GM23338 (cell line): Measurements from ENCODE around the gene PLEKHH3. TPM values are rescaled to one million over a fixed set of nuclear protein-coding genes. Genes with fewer than 3 reads are reported as not detected.
"Not testable (repeated sequence)": the region's sequence is repeated elsewhere in the genome, so short reads cannot be mapped to it uniquely, and the experiment has no call there.

Experiments used
- ATAC-seq: fragments of 200-7000 bp; cut with Tn5 transposase; 3 replicates; pipeline ENCODE4 v1.9.1; 2020
- DNase-seq: peaks from one replicate; pipeline ENCODE4 v3.0.0-alpha.2; 2015; ENCODE audit warnings: low spot score
- H2AFZ ChIP-seq: fragments of 200-600 bp; sonication (generic); 2 replicates; pipeline ENCODE4 v1.8.0; 2016; ENCODE audit warnings: antibody characterized with exemption, mild to moderate bottlenecking, moderate library complexity
- H3F3A ChIP-seq: fragments of 200-600 bp; sonication (generic); replicated peaks from 2 replicates; pipeline ENCODE4 v1.8.0; 2017; ENCODE audit warnings: antibody characterized with exemption, mixed run types, low read depth
- H3K27ac ChIP-seq: fragments of 200-600 bp; sonication (generic); 2 replicates; pipeline ENCODE4 v1.6.1; 2016; ENCODE audit warnings: low read depth
- H3K27me3 ChIP-seq: fragments of 200-600 bp; sonication (generic); 2 replicates; pipeline ENCODE4 v1.8.0; 2016; ENCODE audit warnings: mild to moderate bottlenecking, mixed run types, moderate library complexity; ENCODE audit not compliant: insufficient read depth
- H3K36me3 ChIP-seq: fragments of 200-600 bp; sonication (generic); 2 replicates; pipeline ENCODE4 v1.8.0; 2016; ENCODE audit warnings: mild to moderate bottlenecking; ENCODE audit not compliant: insufficient read depth
- H3K4me1 ChIP-seq: fragments of 200-600 bp; sonication (generic); 2 replicates; pipeline ENCODE4 v1.8.0; 2016; ENCODE audit warnings: mild to moderate bottlenecking, moderate library complexity; ENCODE audit not compliant: insufficient read depth
- H3K4me2 ChIP-seq: fragments of 200-600 bp; sonication (generic); 2 replicates; pipeline ENCODE4 v1.7.1; 2017; ENCODE audit warnings: mixed run types
- H3K4me3 ChIP-seq: fragments of 200-600 bp; sonication (generic); 2 replicates; pipeline ENCODE4 v1.6.1; 2016; ENCODE audit warnings: mixed run types
- H3K79me2 ChIP-seq: fragments of 200-600 bp; sonication (generic); replicated peaks from 2 replicates; pipeline ENCODE4 v1.8.0; 2017; ENCODE audit warnings: mild to moderate bottlenecking; ENCODE audit not compliant: insufficient read depth
- H3K9me2 ChIP-seq: fragments of 200-600 bp; sonication (generic); 2 replicates; pipeline ENCODE4 v1.8.0; 2017; ENCODE audit not compliant: insufficient read depth
- H4K20me1 ChIP-seq: fragments of 200-600 bp; sonication (generic); replicated peaks from 2 replicates; pipeline ENCODE4 v1.8.0; 2017; ENCODE audit warnings: mild to moderate bottlenecking; ENCODE audit not compliant: insufficient read depth
- H3K27ac Mint-ChIP-seq: 2 replicates; pipeline ENCODE4 v1.8.0; 2020; ENCODE audit warnings: inconsistent platforms, mild to moderate bottlenecking, moderate library complexity, mixed read lengths
- H3K27me3 Mint-ChIP-seq: 3 replicates; pipeline ENCODE4 v1.8.0; 2022; ENCODE audit warnings: low read depth, mild to moderate bottlenecking, moderate library complexity, mixed read lengths, inconsistent platforms; ENCODE audit not compliant: insufficient read depth, poor library complexity
- H3K36me3 Mint-ChIP-seq: 3 replicates; pipeline ENCODE4 v1.8.0; 2021; ENCODE audit warnings: low read depth, mild to moderate bottlenecking, inconsistent platforms, moderate library complexity, mixed read lengths
- H3K4me1 Mint-ChIP-seq: 3 replicates; pipeline ENCODE4 v1.8.0; 2020; ENCODE audit warnings: mild to moderate bottlenecking, inconsistent platforms, mixed read lengths
- H3K4me3 Mint-ChIP-seq: 3 replicates; pipeline ENCODE4 v1.8.0; 2021; ENCODE audit warnings: moderate library complexity, mild to moderate bottlenecking, inconsistent platforms, mixed read lengths
- H3K9me3 Mint-ChIP-seq: 3 replicates; pipeline ENCODE4 v1.8.0; 2020; ENCODE audit warnings: moderate library complexity, mild to moderate bottlenecking, inconsistent platforms, mixed read lengths
- CREB1 ChIP-seq: fragments of 250-450 bp; sonication (Bioruptor Pico); IDR thresholded peaks from 2 replicates; pipeline ENCODE4 v1.5.0; 2020; ENCODE audit warnings: low read depth, mild to moderate bottlenecking, moderate library complexity
- ETS1 ChIP-seq: IDR thresholded peaks from 2 replicates; pipeline ENCODE4 v1.6.1; 2016; ENCODE audit warnings: antibody characterized with exemption
- EZH2 ChIP-seq: fragments of 200-600 bp; sonication (generic); IDR thresholded peaks from one replicate; pipeline ENCODE4 v1.8.0; 2017; ENCODE audit warnings: antibody characterized with exemption, mild to moderate bottlenecking, low read depth; ENCODE audit not compliant: unreplicated experiment
- EZH2phosphoT487 ChIP-seq: fragments of 200-600 bp; sonication (generic); IDR thresholded peaks from one replicate; pipeline ENCODE4 v1.8.1; 2018; ENCODE audit warnings: antibody characterized with exemption; ENCODE audit not compliant: unreplicated experiment
- JUNB ChIP-seq: IDR thresholded peaks from one replicate; pipeline ENCODE4 v1.6.1; 2016; ENCODE audit warnings: antibody characterized with exemption; ENCODE audit not compliant: unreplicated experiment
- POLR2AphosphoS5 ChIP-seq: IDR thresholded peaks from 2 replicates; pipeline ENCODE4 v1.6.1; 2016; ENCODE audit warnings: antibody characterized with exemption, low read depth
- ZNF331 ChIP-seq: fragments of 250-450 bp; sonication (Bioruptor Pico); IDR thresholded peaks from 2 replicates; pipeline ENCODE4 v1.5.0; 2020; ENCODE audit warnings: low read depth, mild to moderate bottlenecking, moderate library complexity
- polyA plus RNA-seq: library from polyadenylated mRNA; unstranded; fragments of >200 nt; fragmentation: Nextera tagmentation; extraction: Ambion mirVana; gene quantifications from 2 replicates; pipeline ENCODE4 v1.2.1, GENCODE V29; 2016
- total RNA-seq: library from RNA; depleted of rRNA; stranded (reverse); fragments of >200 nt; shearing (Covaris generic); gene quantifications from 2 replicates; pipeline ENCODE4 v1.2.3, GENCODE V29; 2014
- TF ChIP-seq, protein P1 (sequence below): fragments of 250-450 bp; sonication (Bioruptor Pico); IDR thresholded peaks from 2 replicates; pipeline ENCODE4 v1.5.0; 2020; ENCODE audit warnings: mild to moderate bottlenecking, moderate library complexity

Gene PLEKHH3
- total and polyA plus RNA-seq, 2 experiments from 2014 or later: 10.9 to 24.2 TPM

GRCh38 chr17:42629411-42630009, 47.3 kb downstream of the PLEKHH3 start (continued):
- TF ChIP-seq, protein P1, sequence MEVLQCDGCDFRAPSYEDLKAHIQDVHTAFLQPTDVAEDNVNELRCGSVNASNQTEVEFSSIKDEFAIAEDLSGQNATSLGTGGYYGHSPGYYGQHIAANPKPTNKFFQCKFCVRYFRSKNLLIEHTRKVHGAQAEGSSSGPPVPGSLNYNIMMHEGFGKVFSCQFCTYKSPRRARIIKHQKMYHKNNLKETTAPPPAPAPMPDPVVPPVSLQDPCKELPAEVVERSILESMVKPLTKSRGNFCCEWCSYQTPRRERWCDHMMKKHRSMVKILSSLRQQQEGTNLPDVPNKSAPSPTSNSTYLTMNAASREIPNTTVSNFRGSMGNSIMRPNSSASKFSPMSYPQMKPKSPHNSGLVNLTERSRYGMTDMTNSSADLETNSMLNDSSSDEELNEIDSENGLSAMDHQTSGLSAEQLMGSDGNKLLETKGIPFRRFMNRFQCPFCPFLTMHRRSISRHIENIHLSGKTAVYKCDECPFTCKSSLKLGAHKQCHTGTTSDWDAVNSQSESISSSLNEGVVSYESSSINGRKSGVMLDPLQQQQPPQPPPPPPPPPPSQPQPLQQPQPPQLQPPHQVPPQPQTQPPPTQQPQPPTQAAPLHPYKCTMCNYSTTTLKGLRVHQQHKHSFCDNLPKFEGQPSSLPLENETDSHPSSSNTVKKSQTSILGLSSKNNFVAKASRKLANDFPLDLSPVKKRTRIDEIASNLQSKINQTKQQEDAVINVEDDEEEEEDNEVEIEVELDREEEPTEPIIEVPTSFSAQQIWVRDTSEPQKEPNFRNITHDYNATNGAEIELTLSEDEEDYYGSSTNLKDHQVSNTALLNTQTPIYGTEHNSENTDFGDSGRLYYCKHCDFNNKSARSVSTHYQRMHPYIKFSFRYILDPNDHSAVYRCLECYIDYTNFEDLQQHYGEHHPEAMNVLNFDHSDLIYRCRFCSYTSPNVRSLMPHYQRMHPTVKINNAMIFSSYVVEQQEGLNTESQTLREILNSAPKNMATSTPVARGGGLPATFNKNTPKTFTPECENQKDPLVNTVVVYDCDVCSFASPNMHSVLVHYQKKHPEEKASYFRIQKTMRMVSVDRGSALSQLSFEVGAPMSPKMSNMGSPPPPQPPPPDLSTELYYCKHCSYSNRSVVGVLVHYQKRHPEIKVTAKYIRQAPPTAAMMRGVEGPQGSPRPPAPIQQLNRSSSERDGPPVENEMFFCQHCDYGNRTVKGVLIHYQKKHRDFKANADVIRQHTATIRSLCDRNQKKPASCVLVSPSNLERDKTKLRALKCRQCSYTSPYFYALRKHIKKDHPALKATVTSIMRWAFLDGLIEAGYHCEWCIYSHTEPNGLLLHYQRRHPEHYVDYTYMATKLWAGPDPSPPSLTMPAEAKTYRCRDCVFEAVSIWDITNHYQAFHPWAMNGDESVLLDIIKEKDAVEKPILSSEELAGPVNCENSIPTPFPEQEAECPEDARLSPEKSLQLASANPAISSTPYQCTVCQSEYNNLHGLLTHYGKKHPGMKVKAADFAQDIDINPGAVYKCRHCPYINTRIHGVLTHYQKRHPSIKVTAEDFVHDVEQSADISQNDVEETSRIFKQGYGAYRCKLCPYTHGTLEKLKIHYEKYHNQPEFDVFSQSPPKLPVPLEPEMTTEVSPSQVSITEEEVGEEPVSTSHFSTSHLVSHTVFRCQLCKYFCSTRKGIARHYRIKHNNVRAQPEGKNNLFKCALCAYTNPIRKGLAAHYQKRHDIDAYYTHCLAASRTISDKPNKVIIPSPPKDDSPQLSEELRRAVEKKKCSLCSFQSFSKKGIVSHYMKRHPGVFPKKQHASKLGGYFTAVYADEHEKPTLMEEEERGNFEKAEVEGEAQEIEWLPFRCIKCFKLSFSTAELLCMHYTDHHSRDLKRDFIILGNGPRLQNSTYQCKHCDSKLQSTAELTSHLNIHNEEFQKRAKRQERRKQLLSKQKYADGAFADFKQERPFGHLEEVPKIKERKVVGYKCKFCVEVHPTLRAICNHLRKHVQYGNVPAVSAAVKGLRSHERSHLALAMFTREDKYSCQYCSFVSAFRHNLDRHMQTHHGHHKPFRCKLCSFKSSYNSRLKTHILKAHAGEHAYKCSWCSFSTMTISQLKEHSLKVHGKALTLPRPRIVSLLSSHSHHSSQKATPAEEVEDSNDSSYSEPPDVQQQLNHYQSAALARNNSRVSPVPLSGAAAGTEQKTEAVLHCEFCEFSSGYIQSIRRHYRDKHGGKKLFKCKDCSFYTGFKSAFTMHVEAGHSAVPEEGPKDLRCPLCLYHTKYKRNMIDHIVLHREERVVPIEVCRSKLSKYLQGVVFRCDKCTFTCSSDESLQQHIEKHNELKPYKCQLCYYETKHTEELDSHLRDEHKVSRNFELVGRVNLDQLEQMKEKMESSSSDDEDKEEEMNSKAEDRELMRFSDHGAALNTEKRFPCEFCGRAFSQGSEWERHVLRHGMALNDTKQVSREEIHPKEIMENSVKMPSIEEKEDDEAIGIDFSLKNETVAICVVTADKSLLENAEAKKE: no peak
- TF ChIP-seq EZH2phosphoT487 (no peak), CREB1 (no peak), EZH2 (no peak), ZNF331 (CRISPR knock-in tag) (no peak), ETS1 (no peak), POLR2AphosphoS5 (no peak), JUNB (no peak)

GRCh38 chr17:42627032-42627764, 49.6 kb downstream of the PLEKHH3 start:
- DNase-seq (peak; percentile 45), ATAC-seq (peak; percentile 90)
- H2AFZ ChIP-seq, H3K4me1 ChIP-seq, H3K4me3 Mint-ChIP-seq, H3K9me2 ChIP-seq, H3K79me2 ChIP-seq, H3K27ac Mint-ChIP-seq, H3K9me3 Mint-ChIP-seq, H3K4me3 ChIP-seq, H3K27me3 ChIP-seq, H3K27ac ChIP-seq, H4K20me1 ChIP-seq, H3K36me3 ChIP-seq, H3K27me3 Mint-ChIP-seq, H3K4me2 ChIP-seq, H3K36me3 Mint-ChIP-seq, H3K4me1 Mint-ChIP-seq, H3F3A ChIP-seq: not testable (repeated sequence)
